Testis (tissue), 2 donors: Measurements from ENCODE around the gene GOLM1.

Source experiments
- CTCF ChIP-seq, 3 experiments: fragments of 450-650 bp in 2 of 3; fragments of 200-600 bp in 1 of 3; sonication (generic) in 1 of 3; IDR thresholded peaks; one replicate each; pipeline ENCODE4 v1.5.1; 2016 to 2019; ENCODE audit warnings: antibody characterized with exemption in 3 of 3, mild to moderate bottlenecking in 2 of 3, moderate library complexity in 1 of 3
- POLR2A ChIP-seq: fragments of 450-650 bp; IDR thresholded peaks from one replicate; pipeline ENCODE4 v1.6.1; 2017; ENCODE audit warnings: antibody characterized with exemption, mild to moderate bottlenecking, moderate library complexity

GRCh38 chr9:86054695-86055094 is 44.7 kb downstream of the GOLM1 start:
- TF ChIP-seq CTCF (IDR thresholded peaks at IDR 0.05) (no peak), POLR2A (no peak)
